ENCODE results near the gene HSPA1B.

GRCh38 chr6:31844507-31844906, 17.0 kb downstream of the HSPA1B start:
- TF ChIP-seq CTCF (IDR thresholded peaks at IDR 0.05) (no peak), EZH2 (IDR thresholded peaks at IDR 0.05; ENCODE audit: borderline replicate concordance, insufficient read depth, low read depth, low read length, poor library complexity, severe bottlenecking) (no peak)

Data from B cell (primary cell).